ENCODE data around the gene SEC14L6.

DNA sequence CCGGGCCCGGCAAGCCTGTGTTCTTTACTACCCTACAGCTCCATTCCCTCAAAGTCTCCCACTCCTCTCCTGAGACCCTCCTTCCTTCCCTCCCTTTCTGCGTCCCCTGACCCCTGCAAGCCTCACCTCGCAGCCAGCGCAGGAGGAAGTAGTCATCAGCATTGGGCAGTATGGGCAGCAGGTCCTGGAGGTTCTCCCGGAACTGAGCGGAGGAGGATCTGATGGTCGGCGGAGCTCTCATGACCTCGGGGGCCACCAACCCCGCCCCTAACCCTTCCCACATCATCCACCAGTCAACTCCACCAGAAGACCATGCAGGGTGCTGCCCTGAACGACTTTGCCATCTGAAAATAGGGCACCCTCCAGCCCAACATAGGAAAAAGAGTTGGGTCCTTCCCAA lies 43.0 kb downstream of the SEC14L6 start:
- TF ChIP-seq EZH2 (IDR thresholded peaks at IDR 0.05) (no peak), POLR2AphosphoS5 (IDR thresholded peaks at IDR 0.05; ENCODE audit: borderline replicate concordance, low read depth, low read length) (no peak), FOXP2 (optimal IDR thresholded peaks at IDR 0.05; ENCODE audit: control extremely low read depth, extremely low read length, insufficient read depth) (no peak)
